Measurements from ENCODE around the gene LIN28A. TPM values are rescaled to one million over a fixed set of nuclear protein-coding genes. Genes with fewer than 3 reads are reported as not detected.
"Not testable (repeated sequence)": the region's sequence is repeated elsewhere in the genome, so short reads cannot be mapped to it uniquely, and the experiment has no call there.

LIN28A gene
- total RNA-seq, 4 donors from 2014 or later = not detected

DNA sequence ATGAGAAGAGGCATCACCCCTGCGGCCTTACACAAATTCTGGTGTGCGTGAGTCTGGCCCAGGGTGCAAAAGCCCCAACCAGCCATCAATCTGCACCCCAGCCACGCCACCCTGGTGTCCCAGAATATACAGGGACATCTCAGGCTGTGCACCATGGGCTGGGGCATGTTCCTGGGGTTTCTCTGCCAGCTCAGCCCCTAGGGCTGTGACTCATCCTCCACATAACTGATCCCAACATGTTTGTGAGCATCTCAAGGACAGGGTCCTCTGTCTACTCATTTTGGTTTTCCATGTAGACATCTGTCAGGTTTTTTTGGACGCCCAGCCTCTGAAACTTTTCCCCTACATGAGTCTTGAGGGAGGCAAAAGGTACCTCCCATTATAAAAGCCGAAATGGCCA is 38.6 kb upstream of the LIN28A start:
- H3K27me3 ChIP-seq = peaks cover 0 to 15% of the 10 kb centered on the region in 2 donors
- H3K36me3 ChIP-seq = no peaks in the 10 kb centered on the region
- no peak overlapping the region for H3K4me3 ChIP-seq
- no peak for DNase-seq (ENCODE audit: low spot score in 2 of 2)
- peaks cover 0 to 5% (median 0%) of the 10 kb centered on the region in 4 donors for H3K9me3 ChIP-seq
- H3K27ac ChIP-seq = no peak overlapping the region
- no peak for TF ChIP-seq POLR2A (IDR thresholded peaks at IDR 0.05)
- WGBS, 2 donors = 70 to 80% methylated on average over 5 of the region's 5 CpGs
- no peaks in the 10 kb centered on the region for H3K4me1 ChIP-seq

DNA sequence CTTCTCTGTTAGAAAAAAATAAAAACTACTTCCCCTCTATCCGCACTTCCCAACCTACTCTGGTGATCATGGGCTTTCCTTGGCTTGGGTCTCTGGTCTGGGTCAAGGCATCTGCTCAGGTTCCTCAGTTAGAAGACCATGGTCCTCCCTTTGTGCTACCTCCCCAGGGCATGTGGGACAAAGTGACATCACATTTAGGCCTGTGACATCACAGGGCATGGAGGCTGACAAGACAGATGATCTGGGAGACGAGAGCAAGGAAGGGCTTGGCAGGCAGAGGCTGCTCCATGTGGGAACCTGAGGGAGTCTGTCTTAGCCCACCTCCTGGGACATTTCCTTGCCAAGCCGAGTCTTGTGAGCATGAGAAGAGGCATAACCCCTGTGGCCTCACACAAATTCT is 38.0 kb upstream of the LIN28A start, which contains the start of gene ZNF683:
Gene ZNF683, minus strand, starts transcription at position 140 of the 400 bp plus-strand sequence. CDS start 4,179 bp downstream, outside the sequence.
- 71 to 90% methylated on average over 2 to 3 of the region's 3 CpGs for WGBS, 2 donors

DNA sequence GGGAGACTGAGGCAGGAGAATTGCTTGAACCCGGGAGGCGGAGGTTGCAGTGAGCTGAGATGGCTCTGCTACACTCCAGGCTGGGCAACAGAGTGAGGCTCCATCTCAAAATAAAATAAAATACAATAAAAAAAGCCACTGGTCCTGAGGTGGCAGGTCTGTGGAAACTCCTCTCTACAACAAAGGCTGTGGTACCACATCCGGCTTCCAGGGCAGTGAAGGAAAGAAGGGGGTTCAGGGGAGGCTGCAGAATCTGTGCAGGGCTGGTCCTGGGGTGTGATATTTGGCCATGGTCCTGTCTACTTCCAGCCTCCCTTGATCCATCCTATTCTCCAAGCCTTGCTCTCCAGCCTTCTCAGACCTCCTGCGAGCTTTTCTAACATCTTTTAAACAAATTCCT is 37.3 kb upstream of the LIN28A start:
- DNase-seq (ENCODE audit: low spot score in 2 of 2) = no peak

More for the DNA sequence above, 38.0 kb upstream of the LIN28A start, which contains the start of gene ZNF683:
- DNase-seq (ENCODE audit: low spot score in 2 of 2); H3K4me1 ChIP-seq; H3K36me3 ChIP-seq; H3K9me3 ChIP-seq; H3K27me3 ChIP-seq; H3K4me3 ChIP-seq; H3K27ac ChIP-seq: not testable (repeated sequence)

DNA sequence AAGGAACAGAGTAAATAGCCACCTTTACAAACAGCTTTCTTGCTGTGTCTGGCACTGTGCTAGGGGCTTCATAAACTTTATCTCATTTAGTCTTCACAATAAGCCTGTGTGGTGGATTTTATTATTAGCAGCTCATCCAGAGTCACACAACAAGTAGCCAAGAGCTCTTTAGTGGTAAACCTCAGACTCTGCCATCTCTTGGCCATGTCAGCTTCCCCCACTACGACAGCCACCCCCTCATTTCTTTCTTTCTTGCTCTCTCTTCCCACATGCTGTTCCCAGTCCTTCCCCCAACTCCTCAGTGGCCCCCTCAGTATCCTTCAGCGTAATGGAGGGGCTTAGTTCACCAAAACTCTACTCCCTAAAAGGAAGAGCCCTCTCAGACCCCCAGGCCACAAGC is 36.8 kb upstream of the LIN28A start:
- peaks cover 0 to 7% of the 10 kb centered on the region in 2 donors for H3K27me3 ChIP-seq
- H3K27ac ChIP-seq = no peak overlapping the region
- H3K4me3 ChIP-seq = no peak overlapping the region
- DNase-seq (ENCODE audit: low spot score in 2 of 2) = no peak
- no peak for TF ChIP-seq EP300 (IDR thresholded peaks at IDR 0.05)
- no peak for TF ChIP-seq POLR2A (IDR thresholded peaks at IDR 0.05)
- TF ChIP-seq, protein P1, sequence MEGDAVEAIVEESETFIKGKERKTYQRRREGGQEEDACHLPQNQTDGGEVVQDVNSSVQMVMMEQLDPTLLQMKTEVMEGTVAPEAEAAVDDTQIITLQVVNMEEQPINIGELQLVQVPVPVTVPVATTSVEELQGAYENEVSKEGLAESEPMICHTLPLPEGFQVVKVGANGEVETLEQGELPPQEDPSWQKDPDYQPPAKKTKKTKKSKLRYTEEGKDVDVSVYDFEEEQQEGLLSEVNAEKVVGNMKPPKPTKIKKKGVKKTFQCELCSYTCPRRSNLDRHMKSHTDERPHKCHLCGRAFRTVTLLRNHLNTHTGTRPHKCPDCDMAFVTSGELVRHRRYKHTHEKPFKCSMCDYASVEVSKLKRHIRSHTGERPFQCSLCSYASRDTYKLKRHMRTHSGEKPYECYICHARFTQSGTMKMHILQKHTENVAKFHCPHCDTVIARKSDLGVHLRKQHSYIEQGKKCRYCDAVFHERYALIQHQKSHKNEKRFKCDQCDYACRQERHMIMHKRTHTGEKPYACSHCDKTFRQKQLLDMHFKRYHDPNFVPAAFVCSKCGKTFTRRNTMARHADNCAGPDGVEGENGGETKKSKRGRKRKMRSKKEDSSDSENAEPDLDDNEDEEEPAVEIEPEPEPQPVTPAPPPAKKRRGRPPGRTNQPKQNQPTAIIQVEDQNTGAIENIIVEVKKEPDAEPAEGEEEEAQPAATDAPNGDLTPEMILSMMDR (IDR thresholded peaks at IDR 0.05) = no peak
- 29 to 38% methylated on average over 2 of the region's 2 CpGs for WGBS, 2 donors
- H3K9me3 ChIP-seq = peaks cover 0 to 5% (median 0%) of the 10 kb centered on the region in 4 donors
- H3K4me1 ChIP-seq = no peaks in the 10 kb centered on the region
- no peaks in the 10 kb centered on the region for H3K36me3 ChIP-seq

More for the DNA sequence above, 37.3 kb upstream of the LIN28A start:
- Histone ChIP-seq H3K27me3 (peaks cover 0 to 7% of the 10 kb centered on the region in 2 donors), H3K36me3 (no peaks in the 10 kb centered on the region), H3K4me3 (no peak overlapping the region), H3K9me3 (peaks cover 0 to 5% (median 0%) of the 10 kb centered on the region in 4 donors), H3K4me1 (no peaks in the 10 kb centered on the region), H3K27ac (no peak overlapping the region)
- 76 to 89% methylated on average over 4 of the region's 4 CpGs for WGBS, 2 donors
- TF ChIP-seq POLR2A (IDR thresholded peaks at IDR 0.05) (no peak), EP300 (IDR thresholded peaks at IDR 0.05) (no peak)

DNA sequence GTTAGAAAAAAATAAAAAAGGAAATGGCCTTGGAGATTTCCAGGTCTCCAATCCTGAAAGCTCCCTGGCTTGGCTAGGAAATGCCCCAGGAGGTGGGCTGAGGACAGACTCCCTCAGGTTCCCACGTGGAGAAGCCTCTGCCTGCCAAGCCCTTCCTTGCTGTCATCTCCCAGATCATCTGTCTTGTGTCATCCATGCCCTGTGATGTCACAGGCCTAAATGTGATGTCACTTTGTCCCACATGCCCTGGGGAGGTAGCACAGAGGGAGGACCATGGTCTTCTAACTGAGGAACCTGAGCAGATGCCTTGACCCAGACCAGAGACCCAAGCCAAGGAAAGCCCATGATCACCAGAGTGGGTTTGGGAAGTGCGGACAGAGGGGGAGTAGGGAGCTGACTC is 36.3 kb upstream of the LIN28A start:
- H3K27me3 ChIP-seq; H3K27ac ChIP-seq; H3K4me3 ChIP-seq; H3K9me3 ChIP-seq; H3K36me3 ChIP-seq; H3K4me1 ChIP-seq; DNase-seq (ENCODE audit: low spot score in 2 of 2): not testable (repeated sequence)
- 44 to 54% methylated on average over 2 of the region's 2 CpGs for WGBS, 2 donors

DNA sequence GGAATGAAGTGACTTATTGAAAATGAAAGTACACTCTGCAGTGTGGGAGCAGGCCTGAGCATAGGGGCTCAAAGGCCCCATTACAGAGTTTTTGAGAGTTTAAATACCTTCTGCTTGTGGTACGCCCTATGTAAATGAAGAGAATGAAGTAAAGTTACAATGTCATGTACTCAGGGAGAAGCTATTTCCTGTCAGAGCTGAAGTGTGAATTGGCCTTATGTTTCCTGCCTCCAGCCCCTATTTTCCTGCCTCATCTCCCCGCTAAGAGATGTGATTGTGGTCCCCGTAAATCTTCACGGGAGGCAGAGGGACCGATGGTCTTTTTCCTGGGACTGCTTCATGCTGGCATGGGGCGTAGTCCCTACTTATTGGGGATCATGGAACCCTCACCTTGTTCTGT is 35.5 kb upstream of the LIN28A start:
- no peak for DNase-seq (ENCODE audit: low spot score in 2 of 2)
- peaks cover 0 to 7% of the 10 kb centered on the region in 2 donors for H3K27me3 ChIP-seq
- H3K4me1 ChIP-seq = no peaks in the 10 kb centered on the region
- H3K4me3 ChIP-seq = no peak overlapping the region
- H3K36me3 ChIP-seq = no peaks in the 10 kb centered on the region
- 29 to 30% methylated on average over 6 of the region's 6 CpGs for WGBS, 2 donors
- no peak for TF ChIP-seq POLR2A (IDR thresholded peaks at IDR 0.05)
- TF ChIP-seq, protein P1 (IDR thresholded peaks at IDR 0.05) = no peak
- no peak for TF ChIP-seq EP300 (IDR thresholded peaks at IDR 0.05)
- peaks cover 0 to 5% (median 0%) of the 10 kb centered on the region in 4 donors for H3K9me3 ChIP-seq
- no peak overlapping the region for H3K27ac ChIP-seq

DNA sequence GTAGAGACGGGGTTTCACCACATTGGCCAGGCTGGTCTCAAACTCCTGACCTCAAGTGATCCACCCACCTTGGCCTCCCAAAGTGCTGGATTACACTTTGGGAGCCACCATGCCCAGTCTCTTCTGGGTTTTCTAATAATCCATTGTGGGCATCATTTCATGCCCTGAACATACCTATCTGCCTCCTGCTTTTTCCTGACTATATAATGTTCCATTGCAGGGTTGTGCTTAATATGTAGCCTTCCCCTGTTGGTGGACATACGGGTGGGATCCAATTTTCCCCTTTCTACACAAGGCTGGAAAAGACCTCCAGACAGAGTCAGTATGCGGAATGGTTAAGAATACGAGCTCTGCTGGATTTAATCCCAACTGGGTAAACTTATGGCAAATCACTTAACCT is 34.6 kb upstream of the LIN28A start:
- TF ChIP-seq, protein P1 (IDR thresholded peaks at IDR 0.05) = no peak
- no peak for TF ChIP-seq POLR2A (IDR thresholded peaks at IDR 0.05)
- no peak overlapping the region for H3K4me3 ChIP-seq
- WGBS, 2 donors = 94 to 95% methylated on average over 4 of the region's 4 CpGs
- H3K4me1 ChIP-seq = no peaks in the 10 kb centered on the region
- no peak for DNase-seq (ENCODE audit: low spot score in 2 of 2)
- H3K36me3 ChIP-seq = no peaks in the 10 kb centered on the region
- H3K27me3 ChIP-seq = peaks cover 0 to 7% of the 10 kb centered on the region in 2 donors
- H3K9me3 ChIP-seq = peaks cover 0 to 3% (median 0%) of the 10 kb centered on the region in 4 donors
- no peak overlapping the region for H3K27ac ChIP-seq

Data from tibial nerve (tissue), 4 donors.